NCI-H774 (cell line): ENCODE results near the gene NECTIN4.

Experiments used
- DNase-seq: peaks from one replicate; lab custom pipeline; 2025; lab: John Stamatoyannopoulos, UW

NECTIN4 gene

DNA sequence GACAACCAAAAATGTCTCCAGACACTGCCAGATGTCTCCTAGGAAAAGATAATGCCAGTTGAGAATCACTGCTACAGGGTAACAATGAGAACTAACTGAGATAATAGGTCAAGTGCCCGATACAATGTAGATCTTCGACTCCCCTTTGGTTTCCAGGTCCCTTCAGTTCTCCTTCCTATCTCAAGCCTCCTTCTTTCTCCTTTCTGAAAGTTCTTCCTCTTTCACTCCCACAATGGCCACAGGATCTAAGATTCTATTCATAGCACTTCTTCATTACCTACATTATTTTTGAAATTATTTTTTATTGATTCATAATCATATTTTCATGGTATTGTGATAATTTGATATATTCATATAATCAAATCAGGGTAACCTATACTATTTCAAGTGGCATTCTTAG lies 22.2 kb upstream of the NECTIN4 start:
- no peak for DNase-seq

DNA sequence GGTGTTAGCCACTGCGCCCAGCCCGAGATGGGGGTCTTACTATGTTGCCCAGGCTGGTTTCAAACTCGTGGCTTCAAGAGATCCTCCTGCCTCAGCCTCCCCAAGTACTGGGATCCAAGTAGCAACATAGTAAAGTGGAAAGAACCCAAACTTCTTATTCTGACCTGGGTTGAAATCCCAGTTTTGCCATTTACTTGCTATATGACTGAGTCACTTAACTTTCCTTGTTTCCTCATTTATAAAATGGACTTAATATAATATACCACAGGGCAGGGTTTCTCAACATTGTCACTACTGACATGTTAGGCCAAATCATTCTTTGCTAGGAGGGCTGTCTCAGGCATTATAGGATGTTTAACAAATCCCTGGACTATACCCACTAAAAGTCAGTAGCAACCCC lies 21.8 kb upstream of the NECTIN4 start:
- DNase-seq = no peak

DNA sequence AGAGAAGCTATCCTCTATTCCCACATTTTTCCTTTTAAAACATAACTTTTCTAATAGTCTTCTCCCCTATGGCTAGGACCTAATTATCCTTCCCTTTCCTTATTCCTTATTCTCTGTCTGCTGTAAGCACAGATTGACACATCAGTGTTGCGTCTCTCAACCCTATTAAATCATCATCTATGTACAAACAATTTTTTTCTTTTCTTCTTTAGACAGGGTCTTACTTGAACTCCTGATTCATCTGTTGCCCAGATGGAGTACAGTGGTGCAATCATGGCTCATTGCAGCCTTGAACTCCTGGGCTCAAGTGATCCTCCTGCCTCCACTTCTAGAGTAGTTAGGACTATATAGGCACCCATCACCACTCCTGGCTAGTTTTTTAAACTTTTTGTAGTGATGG lies 17.1 kb upstream of the NECTIN4 start:
- no peak for DNase-seq

DNA sequence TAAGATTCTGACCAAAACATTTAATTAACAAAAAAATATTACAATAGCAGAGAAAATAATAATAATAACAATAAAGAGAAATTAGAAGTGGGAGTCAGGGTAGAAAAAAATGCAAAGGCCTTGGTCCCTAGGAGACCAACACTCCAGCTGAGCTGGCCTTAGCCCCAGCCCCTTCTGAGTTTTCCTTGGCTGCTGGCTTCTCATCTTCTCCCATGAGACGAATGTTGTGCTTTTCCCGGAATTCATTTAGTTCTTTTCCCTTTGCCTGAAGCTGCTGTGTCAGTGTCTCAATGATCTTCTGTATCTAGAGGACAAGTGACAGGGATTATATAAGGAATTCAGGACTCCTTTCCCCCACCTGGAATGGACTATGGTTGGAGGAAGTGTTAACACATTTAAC lies 11.2 kb upstream of the NECTIN4 start:
- DNase-seq = no peak

DNA sequence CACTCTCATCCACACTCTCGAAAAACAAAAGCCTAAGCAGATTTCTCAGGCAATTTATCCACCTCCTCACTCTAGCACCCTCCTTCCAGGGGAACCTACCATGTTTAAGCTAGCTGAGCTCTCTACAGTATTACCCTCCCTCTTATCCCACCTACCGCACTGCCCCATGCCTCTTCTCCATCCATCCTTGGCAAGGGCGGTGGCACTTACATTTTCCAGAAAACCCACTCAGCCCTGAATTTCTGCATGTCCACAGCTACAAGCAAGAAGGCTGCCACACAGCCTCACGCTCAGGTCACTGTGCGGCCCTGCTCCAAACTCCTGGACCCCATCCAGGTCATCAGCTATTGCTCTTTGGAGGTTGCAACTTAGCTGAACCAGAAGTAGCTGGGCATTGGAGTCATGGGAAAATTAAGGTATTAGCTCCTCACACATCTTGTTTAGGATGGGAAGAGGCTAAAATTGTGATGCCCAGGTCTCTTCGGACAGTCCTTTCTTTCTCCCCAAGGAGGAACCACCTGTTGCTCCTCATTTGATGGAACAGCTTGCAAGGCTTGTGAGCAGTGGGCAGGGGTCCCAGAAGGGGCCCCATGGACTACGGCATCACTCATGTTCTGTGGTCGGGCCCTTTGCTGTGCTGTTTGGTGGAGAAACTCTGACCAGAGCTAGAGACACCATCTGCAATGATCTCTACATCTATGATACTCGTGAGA lies 9.9 kb upstream of the NECTIN4 start:
- no peak for DNase-seq

DNA sequence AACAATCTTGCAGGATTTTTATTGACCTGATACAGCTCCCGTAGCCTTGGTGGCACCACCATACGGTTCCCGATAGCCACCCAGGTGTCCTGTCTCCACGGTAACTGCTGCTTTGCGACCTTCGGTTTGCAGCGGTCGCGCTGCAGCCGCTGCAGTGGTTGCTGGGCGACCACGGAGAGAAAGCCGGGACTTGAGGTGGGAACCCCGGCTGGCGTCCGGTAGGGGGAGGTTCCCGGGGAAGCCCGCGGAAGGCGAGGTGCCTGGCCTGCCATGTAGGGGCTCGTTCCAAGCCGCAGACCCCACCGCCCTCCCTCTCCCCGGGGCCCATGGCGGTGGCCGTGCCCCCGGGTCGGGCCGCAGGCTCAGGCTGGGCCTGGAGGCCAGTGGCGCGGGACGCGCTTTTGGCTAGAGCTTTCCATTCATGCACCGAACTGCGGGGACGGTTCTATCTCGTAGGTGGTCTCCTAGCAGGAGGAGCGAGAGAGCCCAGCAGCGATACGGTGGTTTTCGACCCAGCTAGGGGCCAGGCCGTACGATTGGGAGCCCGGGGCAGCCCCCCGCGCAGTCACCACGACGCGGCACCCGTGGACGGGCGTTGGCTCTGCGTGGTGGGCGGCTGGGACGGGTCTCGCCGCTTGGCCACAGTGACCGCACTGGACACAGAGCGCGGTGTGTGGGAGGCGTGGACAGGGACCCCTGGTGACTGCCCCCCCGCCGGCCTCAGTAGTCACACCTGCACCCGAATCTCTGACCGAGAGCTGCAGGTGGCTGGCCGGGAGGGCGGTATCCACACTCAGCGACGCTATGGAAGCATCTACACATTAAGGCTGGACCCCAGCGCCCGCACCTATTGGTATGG lies 9.1 kb upstream of the NECTIN4 start, which contains the start of gene KLHDC9:
KLHDC9 (plus strand) TSS at position 152 of the 859 bp plus-strand sequence; CDS start at position 327, 175 bp downstream.
- DNase-seq = peak; percentile 87

DNA sequence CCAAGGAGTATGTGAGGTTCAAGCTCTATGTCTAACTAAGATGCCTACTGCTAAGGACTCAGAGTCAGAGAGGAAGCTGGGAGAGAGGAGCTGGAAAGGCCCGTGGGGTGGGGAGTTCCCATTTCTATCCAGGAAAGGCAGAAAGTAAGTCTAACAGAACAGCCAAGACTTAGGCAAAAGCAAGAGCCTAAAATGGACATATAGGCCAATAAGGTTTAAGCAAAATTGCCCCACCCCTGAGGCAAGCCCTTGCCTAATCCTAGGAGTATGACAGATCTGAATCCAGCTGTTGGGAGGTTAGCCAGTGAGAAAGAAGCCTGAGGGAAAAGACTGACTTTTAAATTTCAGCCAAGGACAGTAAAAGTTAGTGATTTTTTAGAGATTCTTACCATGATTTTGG lies 7.2 kb upstream of the NECTIN4 start:
- DNase-seq = no peak

DNA sequence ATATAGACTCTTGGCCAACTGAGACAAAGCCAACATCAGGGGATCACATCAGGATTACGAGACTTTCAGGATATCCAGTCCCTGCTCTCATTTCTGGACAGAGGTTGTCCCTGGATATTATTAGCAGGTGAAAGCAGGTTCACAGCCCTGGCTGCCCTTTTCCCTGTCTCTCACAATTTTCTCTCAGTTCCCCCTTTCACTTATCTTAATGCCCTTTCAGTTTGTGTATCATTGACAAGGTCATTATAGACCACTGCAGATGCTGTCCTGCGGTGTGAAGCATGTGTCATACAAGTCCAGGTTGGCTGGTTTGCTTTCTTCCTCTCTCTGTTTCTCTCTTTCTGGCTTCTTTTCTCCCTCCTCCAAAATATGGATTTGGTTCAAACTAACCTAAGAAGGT lies 6.7 kb upstream of the NECTIN4 start:
- DNase-seq = no peak

DNA sequence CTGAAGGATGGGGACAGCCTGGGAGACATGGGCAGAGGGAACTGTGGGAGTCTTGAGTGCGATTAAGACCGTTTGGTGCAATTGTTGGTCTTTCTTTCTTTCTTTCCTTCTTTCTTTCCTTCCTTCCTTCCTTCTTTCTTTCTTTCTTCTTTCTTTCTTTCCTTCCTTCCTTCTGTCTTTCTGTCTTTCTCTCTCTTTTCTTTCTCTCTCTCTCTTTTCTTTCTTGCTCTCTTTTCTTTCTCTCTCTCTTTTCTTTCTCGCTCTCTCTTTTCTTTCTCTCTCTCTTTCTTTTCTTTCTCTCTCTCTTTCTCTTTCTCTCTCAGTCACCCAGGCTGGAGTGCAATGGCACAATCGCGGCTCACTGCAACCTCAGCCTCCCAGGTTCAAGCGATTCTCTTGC lies 5.9 kb upstream of the NECTIN4 start:
- no peak for DNase-seq

DNA sequence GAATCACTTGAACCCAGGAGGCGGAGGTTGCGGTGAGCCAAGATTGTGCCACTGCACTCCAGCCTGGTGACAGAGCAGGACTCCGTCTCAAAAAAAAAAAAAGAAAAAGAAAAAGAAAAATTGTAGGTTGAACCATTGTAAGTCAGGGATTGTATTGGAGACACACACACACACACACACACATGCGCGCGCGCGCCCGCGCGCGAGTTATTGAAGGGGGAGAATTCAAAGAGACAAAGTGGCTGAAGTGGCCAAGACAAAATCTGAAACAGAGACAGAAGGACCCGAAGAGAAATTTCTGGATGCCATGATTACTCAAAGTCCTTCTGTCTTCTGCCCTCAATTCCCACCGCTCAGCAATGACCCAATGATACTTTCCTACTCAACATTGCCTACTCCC lies 5.1 kb upstream of the NECTIN4 start:
- no peak for DNase-seq

DNA sequence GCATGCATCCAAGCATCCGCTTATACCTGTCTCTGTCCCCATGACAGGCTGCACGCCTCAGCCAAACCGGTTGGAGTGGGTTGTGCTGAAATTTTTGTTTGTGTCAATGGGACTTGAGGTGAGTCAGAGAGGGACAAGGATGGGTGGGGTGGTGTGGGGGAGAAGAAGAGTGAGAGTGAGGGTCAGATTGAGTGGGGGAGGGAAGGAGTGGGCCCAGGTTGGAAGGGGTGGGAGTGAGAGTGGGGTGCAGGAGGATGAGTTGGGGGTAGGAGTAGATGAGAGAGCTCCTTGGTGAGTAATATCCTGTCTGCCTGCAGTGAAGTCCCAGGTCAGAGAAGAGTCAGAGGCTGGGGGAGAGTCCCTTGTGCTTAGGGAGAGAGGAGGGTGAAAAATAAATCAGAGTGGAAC lies 3.3 kb upstream of the NECTIN4 start:
- no peak for DNase-seq

DNA sequence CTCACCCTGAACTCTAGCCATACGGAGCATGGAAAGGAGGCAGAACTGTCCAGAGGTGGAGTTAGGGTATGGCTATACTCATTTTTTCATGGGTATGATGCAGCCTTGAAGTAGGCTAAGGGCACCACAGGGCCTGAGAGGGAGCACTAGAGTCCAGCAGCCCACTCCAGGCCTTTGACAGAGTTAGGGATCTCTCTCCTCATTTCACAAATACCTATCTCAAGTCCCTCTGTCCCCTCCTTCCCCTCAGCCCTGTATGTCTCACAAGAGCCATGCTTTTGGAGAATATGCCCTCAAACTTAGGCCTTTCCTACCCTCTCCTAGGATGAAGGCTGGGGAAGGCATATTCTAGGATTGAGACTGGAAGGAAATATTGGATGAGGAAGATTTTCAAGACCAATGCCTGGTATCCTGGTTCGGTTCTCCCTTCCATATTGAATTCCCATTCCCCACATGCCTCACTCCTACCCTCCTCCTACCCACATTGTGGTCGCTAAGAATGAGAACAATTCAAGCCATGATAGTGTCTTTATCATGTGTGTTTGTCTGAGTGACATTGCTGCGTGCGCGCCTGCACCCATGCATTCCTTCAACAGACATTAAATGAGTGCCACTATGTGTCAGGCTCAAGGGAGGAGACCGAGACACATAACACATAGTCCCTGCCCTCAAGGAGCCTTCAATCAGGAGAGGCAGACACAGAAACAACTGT lies 2.6 kb upstream of the NECTIN4 start:
- no peak for DNase-seq

DNA sequence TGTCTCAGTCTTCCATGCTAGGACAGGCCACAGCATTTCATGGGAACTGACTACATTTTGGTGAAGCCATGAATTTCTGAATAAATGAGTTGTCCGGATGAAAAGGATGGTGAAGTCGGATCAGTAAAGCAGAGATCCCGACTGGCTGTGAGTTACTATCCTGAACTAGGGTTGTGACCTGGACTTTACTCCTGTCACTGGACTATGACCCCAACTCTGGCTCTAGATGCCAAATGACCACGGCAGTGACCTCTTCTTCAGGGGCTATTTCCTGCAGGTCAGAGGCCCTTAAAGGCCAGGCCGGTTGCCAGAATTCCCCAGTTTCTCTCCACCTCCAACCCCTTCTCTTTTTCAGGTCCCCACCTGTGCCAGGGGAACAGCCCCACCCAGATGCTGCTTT lies 1.7 kb upstream of the NECTIN4 start:
- DNase-seq = no peak

DNA sequence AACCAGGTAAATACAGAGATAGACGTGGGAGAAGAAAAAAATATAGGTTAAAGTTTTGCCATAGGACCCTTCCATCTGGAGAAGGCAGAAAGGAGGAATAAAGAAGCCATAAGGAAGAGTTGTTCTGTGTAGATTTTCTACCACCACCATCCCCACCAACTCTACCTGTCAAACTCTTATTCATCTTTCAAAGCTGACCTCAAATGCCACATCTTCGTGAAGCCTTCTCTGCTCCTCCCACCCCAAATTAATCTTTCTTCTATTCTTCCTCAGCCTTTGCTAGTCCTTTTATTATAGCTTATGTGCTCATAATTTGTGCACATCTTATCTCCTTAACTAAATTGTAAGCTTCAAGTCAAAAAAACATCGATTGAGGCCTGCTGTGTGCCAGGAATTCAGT lies 1.3 kb upstream of the NECTIN4 start:
- no peak for DNase-seq

DNA sequence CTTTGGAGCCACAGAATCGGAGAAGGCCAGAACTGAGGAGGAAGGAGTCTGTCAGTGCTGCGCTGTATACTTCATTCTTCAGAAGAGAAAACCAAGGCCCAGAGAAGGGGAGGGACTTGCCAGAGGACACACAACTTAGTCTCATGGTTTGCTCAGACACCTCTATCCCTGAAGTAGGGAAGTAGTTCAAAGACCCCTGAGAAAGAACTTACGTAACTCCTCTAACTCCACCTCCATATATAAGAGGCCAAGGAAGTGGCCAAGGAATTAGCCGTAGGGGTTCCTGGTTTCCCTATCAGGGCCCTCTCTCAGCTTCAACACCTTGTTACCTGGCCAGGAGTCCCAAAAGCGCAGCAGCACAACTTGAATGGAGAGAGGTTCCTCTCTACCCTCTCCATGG lies 580 bp upstream of the NECTIN4 start:
- no peak for DNase-seq

DNA sequence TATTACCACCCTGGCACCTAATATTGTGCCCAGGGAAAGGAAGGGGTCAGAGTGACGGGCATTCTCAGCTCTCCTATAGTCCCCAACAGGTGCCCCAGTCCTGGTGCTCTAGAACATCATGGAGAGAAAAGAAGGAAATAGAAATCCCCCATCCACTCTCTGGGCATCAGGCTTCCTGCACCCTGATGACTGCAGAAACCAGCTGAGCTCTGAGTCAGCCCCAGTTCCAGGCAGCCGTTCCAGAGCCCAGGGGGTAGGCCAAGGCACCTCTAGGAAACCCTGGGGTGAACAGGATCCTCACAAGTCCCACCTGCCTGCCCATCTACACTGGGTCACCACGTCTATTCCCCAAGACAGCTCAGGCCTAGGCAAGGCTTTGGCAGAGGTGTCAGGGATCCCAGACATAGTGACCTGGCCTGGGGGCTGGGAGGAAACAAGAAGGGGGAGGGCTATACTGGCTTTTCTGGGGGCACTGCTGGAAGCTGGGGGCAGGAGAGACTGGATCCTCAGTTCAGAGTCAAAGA lies 709 bp downstream of the NECTIN4 start:
- DNase-seq = no peak

DNA sequence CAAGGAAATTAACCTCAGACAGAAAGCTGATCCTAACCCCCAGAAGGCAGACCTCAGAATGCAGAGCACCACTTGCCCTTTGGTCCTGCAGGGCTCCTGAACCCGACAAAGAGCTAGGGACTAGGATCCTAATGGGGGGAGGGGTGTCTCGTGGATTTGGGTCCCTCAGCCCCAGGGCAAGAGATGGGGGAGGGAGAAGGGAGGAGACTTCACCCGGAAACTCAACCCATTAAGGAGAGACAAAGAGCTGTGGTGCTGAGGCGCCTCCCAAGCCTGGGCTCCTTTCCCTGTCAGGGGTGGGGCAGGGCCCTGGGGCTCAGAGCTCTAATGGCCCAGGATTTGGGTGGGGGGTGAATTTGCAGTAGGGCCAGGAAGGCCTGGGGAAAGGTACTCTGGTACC lies 2.9 kb downstream of the NECTIN4 start:
- no peak for DNase-seq

DNA sequence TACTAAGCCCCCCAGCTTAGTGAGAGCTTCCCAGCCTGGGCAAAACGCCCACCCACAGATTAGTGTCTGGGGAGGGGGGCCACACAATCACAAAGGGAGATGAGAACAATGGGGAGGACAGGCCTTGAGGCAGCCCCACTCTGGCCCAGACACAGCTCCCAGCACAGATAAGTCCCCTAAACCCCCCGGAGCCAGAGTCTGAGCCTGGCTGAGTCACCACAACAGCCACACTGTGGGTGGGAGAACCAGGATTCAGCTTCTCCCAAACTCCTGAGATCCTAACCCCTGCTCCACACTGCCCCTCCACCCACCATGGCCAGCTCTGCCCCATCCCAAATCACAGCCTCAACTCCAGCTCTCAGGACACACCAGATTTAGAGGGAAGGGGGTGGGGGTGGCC lies 4.2 kb downstream of the NECTIN4 start:
- DNase-seq = no peak

DNA sequence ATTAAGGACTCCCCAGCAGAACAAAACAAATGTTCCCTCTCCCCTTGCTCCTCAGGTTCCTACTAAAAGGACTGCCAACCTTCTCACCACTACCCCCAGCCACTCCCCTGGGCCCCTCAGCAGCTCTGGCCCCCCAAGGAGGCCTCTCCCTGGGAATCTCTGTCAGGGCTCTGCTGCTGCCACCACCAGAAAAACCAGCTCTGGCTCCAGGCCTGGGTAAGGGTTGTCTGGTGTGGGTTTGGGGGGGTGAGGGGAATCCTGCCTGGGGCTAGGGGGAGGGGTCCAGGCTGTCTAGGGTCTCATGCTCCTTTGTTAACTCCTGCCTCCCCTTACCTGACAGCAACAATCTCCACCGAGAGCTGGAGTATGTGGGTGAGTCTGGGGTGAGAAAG lies 4.8 kb downstream of the NECTIN4 start:
- DNase-seq = no peak

DNA sequence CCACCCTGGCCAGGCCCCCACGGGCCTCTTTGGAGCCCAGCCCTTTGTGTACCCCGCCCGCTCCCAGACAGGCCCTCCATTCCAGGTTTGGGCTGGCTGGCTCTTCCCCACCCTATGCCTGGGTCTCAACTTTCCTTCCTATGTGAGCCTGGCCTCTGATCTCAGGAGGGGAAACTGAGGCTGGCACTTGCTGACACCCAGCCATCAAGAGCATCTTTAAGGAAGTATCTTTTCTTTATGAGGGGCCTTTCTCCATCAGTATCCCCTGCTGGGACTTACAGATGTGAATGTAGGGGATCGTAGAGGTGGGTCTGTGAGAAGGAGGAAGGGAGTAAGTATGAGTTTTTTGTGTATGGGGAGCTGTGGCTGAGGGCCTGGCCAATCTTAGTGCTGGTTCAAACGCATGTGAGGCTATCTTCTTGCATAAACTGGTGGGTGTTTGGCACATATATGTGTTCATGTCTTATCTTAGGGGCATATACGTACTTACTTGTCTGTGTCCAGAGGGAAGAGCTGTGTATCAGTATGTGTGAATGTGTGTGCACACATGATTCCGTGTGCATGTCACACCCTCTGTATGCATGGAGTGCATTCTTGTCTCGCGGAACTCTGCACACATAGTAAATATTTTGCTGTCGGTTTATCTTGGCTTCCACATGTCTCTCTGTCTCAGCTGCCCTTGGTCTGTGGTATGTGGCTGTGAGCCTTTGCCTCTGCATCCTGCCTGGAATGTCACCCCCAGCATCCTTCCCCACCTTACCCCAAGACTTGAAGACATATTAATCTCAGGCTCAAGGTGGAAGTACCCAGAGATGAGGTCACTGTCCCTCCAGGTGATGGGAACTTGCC lies 5.4 kb downstream of the NECTIN4 start:
- DNase-seq = no peak

DNA sequence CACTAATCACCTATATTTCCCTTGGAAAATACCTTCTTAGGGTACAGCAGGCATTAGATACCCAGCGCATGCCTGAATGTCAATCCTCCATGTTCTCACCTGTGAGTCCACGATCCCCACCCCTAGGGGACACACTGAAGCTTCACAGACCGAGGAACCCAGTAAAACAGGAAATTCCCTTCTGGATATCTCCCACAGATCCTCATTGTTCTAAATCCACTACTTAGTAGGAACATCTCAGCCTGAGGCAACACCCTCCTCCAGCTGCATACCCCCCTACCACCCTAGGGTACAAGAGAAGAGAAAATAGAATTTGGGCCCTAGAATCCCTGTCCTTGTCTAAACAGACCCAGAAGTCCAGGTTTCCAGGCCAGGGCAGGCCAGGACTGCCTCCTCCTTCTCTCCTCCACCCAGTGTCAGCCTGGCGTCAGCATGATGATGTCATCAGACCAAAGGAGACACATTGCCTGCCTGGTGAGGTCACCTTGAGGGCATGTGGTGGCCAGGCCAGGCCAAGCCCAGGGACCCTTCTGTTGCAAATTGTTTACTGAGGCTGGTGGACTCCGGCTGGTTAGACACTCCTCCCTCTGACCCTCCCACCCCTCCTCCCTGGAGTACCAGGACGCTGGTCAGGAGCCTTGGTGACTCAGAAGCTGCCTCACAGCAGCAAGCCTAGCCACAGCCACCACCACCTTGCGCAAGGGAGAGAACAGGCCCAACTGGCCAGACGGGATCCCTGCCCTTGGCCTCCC lies 6.2 kb downstream of the NECTIN4 start:
- DNase-seq = no peak
